ENCODE data around the gene SP4. TPM values are rescaled to one million over a fixed set of nuclear protein-coding genes. Genes with fewer than 3 reads are reported as not detected.

Gene SP4
- total and polyA plus RNA-seq, 2 donors (not counting 3 experiments of a cell fraction or from before 2014, with no cell fraction given) = 3.3 to 8.8 TPM

- FAIRE-seq (no peak), DNase-seq (ENCODE audit: low read depth, low spot score) (no peak)
- no peaks in the 10 kb centered on the region for H3K79me2 ChIP-seq (ENCODE audit: control insufficient read depth, insufficient read depth, low read length)
- no peaks in the 10 kb centered on the region for H3K4me1 ChIP-seq (ENCODE audit: control insufficient read depth, extremely low read depth, insufficient read depth, low read length)
- H3K4me2 ChIP-seq (ENCODE audit: insufficient read depth, low read length) = no peak overlapping the region
- TF ChIP-seq GATA2 (IDR thresholded peaks at IDR 0.05; ENCODE audit: insufficient read depth, insufficient read length, low read depth, low read length) (no peak), FOS (IDR thresholded peaks at IDR 0.05; ENCODE audit: borderline replicate concordance, insufficient read depth, low read length) (no peak), POLR2AphosphoS5 (IDR thresholded peaks at IDR 0.05; ENCODE audit: insufficient read depth, low read depth, low read length) (no peak), POLR2A (IDR thresholded peaks at IDR 0.05; ENCODE audit: low read depth, low read length) (no peak), MAX (IDR thresholded peaks at IDR 0.05; ENCODE audit: insufficient read depth, insufficient read length) (no peak)
- dilution Hi-C loops (cut with MboI; ENCODE audit: extremely low pct_ligation_motif_present, low sequenced_read_pairs) = no loop called here
- CTCF ChIA-PET = no interaction called here
- no peak overlapping the region for H3K4me3 ChIP-seq (replicated peaks in 1 of 3; ENCODE audit: insufficient read depth in 1 of 3, low read depth in 1 of 3, low read length in 3 of 3)
- H3K9ac ChIP-seq (replicated peaks; ENCODE audit: extremely low read depth, insufficient read depth, low read length) = no peak overlapping the region
- H3K27ac ChIP-seq (ENCODE audit: insufficient read depth, low read depth, low read length) = no peak overlapping the region
- no peak overlapping the region for H2AFZ ChIP-seq (ENCODE audit: low read depth, low read length)
- intact Hi-C loops (cut with micrococcal nuclease) = no loop called here
- no peaks in the 10 kb centered on the region for H3K36me3 ChIP-seq (ENCODE audit: control insufficient read depth in 2 of 2, extremely low read depth in 1 of 2, insufficient read depth in 2 of 2, low read length in 2 of 2)
- no peaks in the 10 kb centered on the region for H3K9me3 ChIP-seq (replicated peaks; ENCODE audit: control insufficient read depth, insufficient read depth, low read length)
- no peaks in the 10 kb centered on the region for H3K27me3 ChIP-seq (ENCODE audit: control insufficient read depth in 2 of 2, insufficient read depth in 2 of 2, low read length in 2 of 2)
- POLR2A ChIA-PET = no interaction called here
- no peaks in the 10 kb centered on the region for H4K20me1 ChIP-seq (replicated peaks; ENCODE audit: control insufficient read depth, extremely low read depth, insufficient read depth, low read length)
- no peaks in the 10 kb centered on the region for H3K9me1 ChIP-seq (replicated peaks; ENCODE audit: control insufficient read depth, extremely low read depth, insufficient read depth, low read length)
- BruUV-seq (replicated peaks) = no TSS peak
Measured at GRCh38 chr7:21454182-21454581, 26.3 kb downstream of the SP4 start.

GRCh38 chr7:21454906-21455305, 27.0 kb downstream of the SP4 start:
- ChIA-PET POLR2A (no interaction called here), CTCF (no interaction called here)
- Histone ChIP-seq H3K36me3 (ENCODE audit: control insufficient read depth in 2 of 2, extremely low read depth in 1 of 2, insufficient read depth in 2 of 2, low read length in 2 of 2) (no peaks in the 10 kb centered on the region), H3K9me1 (replicated peaks; ENCODE audit: control insufficient read depth, extremely low read depth, insufficient read depth, low read length) (no peaks in the 10 kb centered on the region), H3K4me3 (replicated peaks in 1 of 3; ENCODE audit: insufficient read depth in 1 of 3, low read depth in 1 of 3, low read length in 3 of 3) (no peak overlapping the region), H4K20me1 (replicated peaks; ENCODE audit: control insufficient read depth, extremely low read depth, insufficient read depth, low read length) (no peaks in the 10 kb centered on the region), H3K27ac (ENCODE audit: insufficient read depth, low read depth, low read length) (no peak overlapping the region), H2AFZ (ENCODE audit: low read depth, low read length) (no peak overlapping the region), H3K4me2 (ENCODE audit: insufficient read depth, low read length) (no peak overlapping the region), H3K27me3 (ENCODE audit: control insufficient read depth in 2 of 2, insufficient read depth in 2 of 2, low read length in 2 of 2) (no peaks in the 10 kb centered on the region), H3K9me3 (replicated peaks; ENCODE audit: control insufficient read depth, insufficient read depth, low read length) (no peaks in the 10 kb centered on the region), H3K9ac (replicated peaks; ENCODE audit: extremely low read depth, insufficient read depth, low read length) (no peak overlapping the region), H3K4me1 (ENCODE audit: control insufficient read depth, extremely low read depth, insufficient read depth, low read length) (no peaks in the 10 kb centered on the region), H3K79me2 (ENCODE audit: control insufficient read depth, insufficient read depth, low read length) (no peaks in the 10 kb centered on the region)
- intact Hi-C loops (cut with micrococcal nuclease) = no loop called here
- DNase-seq (ENCODE audit: low read depth, low spot score) = no peak
- FAIRE-seq = no peak
- no TSS peak for BruUV-seq (replicated peaks)
- TF ChIP-seq CTCF (IDR thresholded peaks at IDR 0.05; ENCODE audit: extremely low read depth in 1 of 2, insufficient read depth in 1 of 2, low read depth in 1 of 2, low read length in 2 of 2) (no peak), MAX (IDR thresholded peaks at IDR 0.05; ENCODE audit: insufficient read depth, insufficient read length) (no peak), GATA2 (IDR thresholded peaks at IDR 0.05; ENCODE audit: insufficient read depth, insufficient read length, low read depth, low read length) (no peak), JUN (IDR thresholded peaks at IDR 0.05; ENCODE audit: borderline replicate concordance, insufficient read depth, insufficient read length, low read depth) (no peak), POLR2A (IDR thresholded peaks at IDR 0.05; ENCODE audit: low read depth, low read length) (no peak), POLR2AphosphoS5 (IDR thresholded peaks at IDR 0.05; ENCODE audit: insufficient read depth, low read depth, low read length) (no peak), FOS (IDR thresholded peaks at IDR 0.05; ENCODE audit: borderline replicate concordance, insufficient read depth, low read length) (no peak), MYC (IDR thresholded peaks at IDR 0.05; ENCODE audit: low read depth, low read length) (no peak), EZH2 (IDR thresholded peaks at IDR 0.05; ENCODE audit: borderline replicate concordance, low read depth, low read length, severe bottlenecking) (no peak)
- dilution Hi-C loops (cut with MboI; ENCODE audit: extremely low pct_ligation_motif_present, low sequenced_read_pairs) = no loop called here
